ENCODE results near the gene NAA16.

GRCh38 chr13:41418731-41419130 is 107.7 kb downstream of the NAA16 start:
- TF ChIP-seq POLR2A (IDR thresholded peaks at IDR 0.05), result no peak
- TF ChIP-seq CTCF (IDR thresholded peaks at IDR 0.05), result no peak
- no peak for TF ChIP-seq POLR2AphosphoS5 (IDR thresholded peaks at IDR 0.05)
- no peak for TF ChIP-seq EP300 (IDR thresholded peaks at IDR 0.05)

Data from stomach (tissue), 4 donors.